ENCODE results near the gene ATP2A1.
"Not testable (repeated sequence)": the region's sequence is repeated elsewhere in the genome, so short reads cannot be mapped to it uniquely, and the experiment has no call there.

- TF ChIP-seq POLR2A, CTCF (IDR thresholded peaks at IDR 0.05): not testable (repeated sequence)
Measured at GRCh38 chr16:28890355-28890754, 12.1 kb downstream of the ATP2A1 start.

Measured in adrenal gland (tissue), 5 donors.